Lung (tissue), 12 donors: ENCODE measurements around the gene GPBAR1. TPM values are rescaled to one million over a fixed set of nuclear protein-coding genes. Genes with fewer than 3 reads are reported as not detected.
A peak's percentile ranks its signal among the peaks of the same experiment; 100 is the strongest.

Experiments
- ATAC-seq: fragments of 200-7000 bp; cut with Tn5 transposase; one replicate; pipeline ENCODE4 v1.9.1; 2020; ENCODE audit warnings: moderate number of reproducible peaks; ENCODE audit not compliant: insufficient read depth, low FRiP score
- DNase-seq, 3 donors: peaks; one replicate each; pipeline ENCODE4 v3.0.0-alpha.2; 2013 to 2017
- H3K27ac ChIP-seq, 2 donors: one replicate each; pipeline ENCODE4 v1.5.1; 2013; ENCODE audit warnings: mild to moderate bottlenecking in 2 of 2, moderate library complexity in 2 of 2, control low read depth in 1 of 2, inconsistent platforms in 1 of 2, low read depth in 1 of 2, low read length in 1 of 2
- H3K27me3 ChIP-seq, 3 donors: one replicate each; pipeline ENCODE4 v1.5.1; 2013; ENCODE audit warnings: low read length in 2 of 3; ENCODE audit not compliant: control insufficient read depth in 3 of 3, insufficient read depth in 3 of 3
- H3K36me3 ChIP-seq, 4 donors: one replicate each; pipeline ENCODE4 v1.5.1; 2013; ENCODE audit warnings: low read length in 4 of 4, mild to moderate bottlenecking in 1 of 4, moderate library complexity in 1 of 4; ENCODE audit not compliant: control insufficient read depth in 4 of 4, insufficient read depth in 4 of 4
- H3K4me1 ChIP-seq, 5 donors: one replicate each; pipeline ENCODE4 v1.5.1; 2013; ENCODE audit warnings: low read length in 5 of 5, mild to moderate bottlenecking in 2 of 5, moderate library complexity in 1 of 5; ENCODE audit not compliant: control insufficient read depth in 5 of 5, insufficient read depth in 5 of 5
- H3K4me3 ChIP-seq: one replicate; pipeline ENCODE4 v1.5.1; 2013; ENCODE audit warnings: mild to moderate bottlenecking, control low read depth, moderate library complexity
- H3K9ac ChIP-seq, 2 donors: one replicate each; pipeline ENCODE4 v1.5.1; 2013; ENCODE audit warnings: low read length in 2 of 2, control low read depth in 1 of 2; ENCODE audit not compliant: insufficient read depth in 1 of 2
- H3K9me3 ChIP-seq, 4 donors: one replicate each; pipeline ENCODE4 v1.5.1; 2013; ENCODE audit warnings: low read length in 3 of 4, mild to moderate bottlenecking in 1 of 4, moderate library complexity in 1 of 4; ENCODE audit not compliant: control insufficient read depth in 4 of 4, insufficient read depth in 3 of 4
- CTCF ChIP-seq: IDR thresholded peaks from 2 replicates; pipeline ENCODE4 v1.5.1; 2012; ENCODE audit warnings: mild to moderate bottlenecking; ENCODE audit errors: control extremely low read depth, extremely low read depth
- WGBS, 2 donors: extraction: QIAGEN DNeasy Blood & Tissue Kit; methylation state at CpG; one replicate each; pipeline ENCODE4 v1.1.7; 2013; 5-methylcytosine and 5-hydroxymethylcytosine counted together
- polyA plus RNA-seq, 2 donors: library from polyadenylated mRNA; stranded (reverse); fragments of 200-250 nt; gene quantifications; one replicate each; pipeline ENCODE4 v1.2.1, GENCODE V29; 2013
- total RNA-seq, 2 donors: library from RNA; depleted of rRNA in 1 of 2; stranded (reverse); fragments of >200 nt in 1 of 2; gene quantifications; one replicate each; pipeline ENCODE4 v1.2.1, GENCODE V29; 2014 to 2021
- donor health status: control.
- donor health status: control.
- donor health status: Bipolar disorder and iron deficiency.
- donor health status: healthy.
- donor health status: DM: yes; HTN: yes; CAD: no.

GPBAR1 gene
- total and polyA plus RNA-seq, 4 donors: 0.60 to 3.3 (median 2.1) TPM

DNA sequence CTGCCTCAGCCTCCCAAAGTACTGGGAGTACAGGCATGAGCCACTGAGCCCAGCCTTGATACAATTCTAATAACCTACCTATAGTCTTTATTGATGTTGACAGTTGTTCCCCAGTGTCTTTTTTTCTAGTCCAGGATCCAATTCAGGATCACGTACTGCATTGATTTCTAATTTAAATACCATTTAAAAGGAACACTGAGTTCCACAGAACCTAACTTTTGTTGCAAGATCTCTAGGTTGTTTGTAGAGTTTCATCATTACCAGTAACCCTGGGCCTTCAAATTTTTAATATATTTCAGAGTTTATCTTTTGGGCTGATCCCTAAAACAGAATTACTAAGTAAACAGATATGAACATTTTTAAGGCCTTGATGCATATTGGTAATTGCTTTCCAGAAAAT lies 52.5 kb downstream of the GPBAR1 start:
- Histone ChIP-seq H3K27me3 (no peaks in the 10 kb centered on the region), H3K4me1 (peaks cover 0 to 13% (median 6%) of the 10 kb centered on the region in 5 donors), H3K36me3 (no peaks in the 10 kb centered on the region), H3K4me3 (no peak overlapping the region), H3K9ac (no peak overlapping the region), H3K27ac (peak overlapping the region in 1 of 2 donors; percentile 67), H3K9me3 (no peaks in the 10 kb centered on the region)
- DNase-seq (no peak), ATAC-seq (no peak)
- WGBS, 2 donors: 65 to 74% methylated on average over 1 of the region's 1 CpG
- TF ChIP-seq CTCF: no peak

Other genes with a start within 250 kb of the GPBAR1 start
- gene RUFY4, start 191.8 kb upstream of the GPBAR1 start, total RNA-seq: under 1 TPM; 0.15 to 0.31 TPM
- under 1 TPM; 0.43 to 0.57 TPM for gene RUFY4, start 191.8 kb upstream of the GPBAR1 start, polyA plus RNA-seq
- 1 to 10 TPM; 1.6 to 7.4 TPM for gene CXCR2, start 135.0 kb upstream of the GPBAR1 start, total RNA-seq
- gene CXCR2, start 135.0 kb upstream of the GPBAR1 start, polyA plus RNA-seq: 10 to 100 TPM in 1 of 2 donors, under 1 TPM in 1; 0.73 to 31.5 TPM
- gene CXCR1, start 94.1 kb upstream of the GPBAR1 start, total RNA-seq: 1 to 10 TPM; 1.9 to 6.4 TPM
- 10 to 100 TPM in 1 of 2 donors, under 1 TPM in 1; 0.47 to 49.0 TPM for gene CXCR1, start 94.1 kb upstream of the GPBAR1 start, polyA plus RNA-seq
- gene ARPC2, start 43.8 kb upstream of the GPBAR1 start, total RNA-seq: 100 to 1,000 TPM; 284 to 332 TPM
- gene ARPC2, start 43.8 kb upstream of the GPBAR1 start, polyA plus RNA-seq: 100 to 1,000 TPM; 190 to 490 TPM
- gene AAMP, start 9.1 kb downstream of the GPBAR1 start, total RNA-seq: 100 to 1,000 TPM in 1 of 2 donors, 10 to 100 TPM in 1; 72.9 to 193 TPM
- 10 to 100 TPM; 62.0 to 84.2 TPM for gene AAMP, start 9.1 kb downstream of the GPBAR1 start, polyA plus RNA-seq
- gene PNKD, start 9.5 kb downstream of the GPBAR1 start, total RNA-seq: 100 to 1,000 TPM in 1 of 2 donors, 10 to 100 TPM in 1; 83.8 to 119 TPM
- 100 to 1,000 TPM; 110 to 137 TPM for gene PNKD, start 9.5 kb downstream of the GPBAR1 start, polyA plus RNA-seq
- gene TMBIM1, start 31.5 kb downstream of the GPBAR1 start, total RNA-seq: 100 to 1,000 TPM; 106 to 258 TPM
- gene TMBIM1, start 31.5 kb downstream of the GPBAR1 start, polyA plus RNA-seq: 100 to 1,000 TPM in 1 of 2 donors, 10 to 100 TPM in 1; 92.1 to 188 TPM
- 10 to 100 TPM in 1 of 2 donors, 1 to 10 TPM in 1; 5.6 to 12.8 TPM for gene CATIP, start 95.8 kb downstream of the GPBAR1 start, total RNA-seq
- gene CATIP, start 95.8 kb downstream of the GPBAR1 start, polyA plus RNA-seq: 1 to 10 TPM; 5.6 to 6.3 TPM
- 100 to 1,000 TPM in 1 of 2 donors, 10 to 100 TPM in 1; 57.6 to 262 TPM for gene SLC11A1, start 121.3 kb downstream of the GPBAR1 start, total RNA-seq
- gene SLC11A1, start 121.3 kb downstream of the GPBAR1 start, polyA plus RNA-seq: 100 to 1,000 TPM; 206 to 359 TPM
- 100 to 1,000 TPM; 155 to 183 TPM for gene CTDSP1, start 138.9 kb downstream of the GPBAR1 start, total RNA-seq
- gene CTDSP1, start 138.9 kb downstream of the GPBAR1 start, polyA plus RNA-seq: 100 to 1,000 TPM; 113 to 123 TPM
- gene VIL1, start 158.1 kb downstream of the GPBAR1 start, total RNA-seq: under 1 TPM; 0.21 to 0.77 TPM
- under 1 TPM; 0.06 to 0.09 TPM for gene VIL1, start 158.1 kb downstream of the GPBAR1 start, polyA plus RNA-seq